BJ (cell line): ENCODE results near the gene PNMA1. TPM values are rescaled to one million over a fixed set of nuclear protein-coding genes. Genes with fewer than 3 reads are reported as not detected.

ENCODE experiments used
- CTCF ChIA-PET: fragments of 350-600 bp; formaldehyde crosslinking; extraction: SDS; loops from one replicate; lab custom pipeline; 2021; ENCODE audit warnings: antibody characterized with exemption, inconsistent platforms; lab: Yijun Ruan, JAX
- POLR2A ChIA-PET: fragments of 300-600 bp; sonication (Branson Sonifier 250); formaldehyde crosslinking; extraction: SDS; loops from one replicate; lab custom pipeline; 2021; ENCODE audit warnings: antibody characterized with exemption; lab: Charles Lee
- DNase-seq: peaks from one replicate; pipeline ENCODE4 v3.0.0-alpha.2; 2011; ENCODE audit warnings: low read depth
- H3K27me3 ChIP-seq: 2 replicates; pipeline ENCODE4 v1.6.0; 2011; ENCODE audit warnings: low read length; ENCODE audit not compliant: control insufficient read depth, insufficient read depth
- H3K36me3 ChIP-seq: 2 replicates; pipeline ENCODE4 v1.5.1; 2011; ENCODE audit warnings: low read length; ENCODE audit not compliant: control insufficient read depth, insufficient read depth
- H3K4me3 ChIP-seq: 2 replicates; pipeline ENCODE4 v1.5.1; 2011; ENCODE audit warnings: low read depth, mild to moderate bottlenecking, control low read depth, low read length
- CTCF ChIP-seq: IDR thresholded peaks from 2 replicates; pipeline ENCODE4 v1.5.1; 2011; ENCODE audit warnings: low read depth, mild to moderate bottlenecking, control low read depth, inconsistent platforms, low read length, moderate library complexity; ENCODE audit not compliant: insufficient read depth
- polyA plus RNA-seq: library from polyadenylated mRNA; depleted of rRNA; stranded (reverse); fragments of >200 nt; gene quantifications from 2 replicates; pipeline ENCODE4 v1.2.3, GENCODE V29; 2011

The PNMA1 gene
- polyA plus RNA-seq, 1 experiment, result 11.6 TPM

GRCh38 chr14:73666583-73666982 lies 47.6 kb downstream of the PNMA1 start:
- ChIA-PET POLR2A (no interaction called here), CTCF (no interaction called here)

GRCh38 chr14:73665130-73665529 lies 49.1 kb downstream of the PNMA1 start:
- CTCF ChIA-PET, result interaction anchor here (4.5 kb wide), 1 partner anchor 11 kb away, joined by 35 read pairs; no protein-coding TSS in a partner anchor
- Histone ChIP-seq H3K27me3 (no peaks in the 10 kb centered on the region), H3K36me3 (peaks cover 1% of the 10 kb centered on the region; the same call in 1 of the 2 replicates), H3K4me3 (no peak overlapping the region)
- TF ChIP-seq CTCF, result no peak
- POLR2A ChIA-PET, result no interaction called here
- no peak for DNase-seq

More at GRCh38 chr14:73666583-73666982, 47.6 kb downstream of the PNMA1 start:
- no peak for TF ChIP-seq CTCF
- no peak for DNase-seq
- Histone ChIP-seq H3K36me3 (peaks cover 1% of the 10 kb centered on the region; the same call in 1 of the 2 replicates), H3K4me3 (no peak overlapping the region), H3K27me3 (no peaks in the 10 kb centered on the region)

- no peak for DNase-seq
- CTCF ChIA-PET, result interaction anchor here (0.8 to 4.5 kb wide), 4 partner anchors 13 to 29 kb away, joined by 3 to 35 read pairs (median 9); no protein-coding TSS in a partner anchor
- H3K27me3 ChIP-seq, result no peaks in the 10 kb centered on the region
- no peak for TF ChIP-seq CTCF
- POLR2A ChIA-PET, result interaction anchor here (0.6 kb wide), 1 partner anchor 83 kb away, joined by 5 read pairs; no protein-coding TSS in a partner anchor
- H3K4me3 ChIP-seq, result no peak overlapping the region
- peaks cover 1% of the 10 kb centered on the region; the same call in 1 of the 2 replicates for H3K36me3 ChIP-seq
These were observed 50.5 kb downstream of the PNMA1 start for GRCh38 chr14:73663548-73664212.

GRCh38 chr14:73662487-73662943 lies 51.7 kb downstream of the PNMA1 start:
- POLR2A ChIA-PET, result no interaction called here
- peak; percentile 89 for DNase-seq

More at GRCh38 chr14:73662487-73662943, 51.7 kb downstream of the PNMA1 start:
- peak; percentile 73 for TF ChIP-seq CTCF
- no peak overlapping the region for H3K4me3 ChIP-seq
- H3K36me3 ChIP-seq, result peaks cover 1% of the 10 kb centered on the region; the same call in 1 of the 2 replicates
- CTCF ChIA-PET, result interaction anchor here (0.6 to 4.5 kb wide), 12 partner anchors 12 to 154 kb away, joined by 3 to 35 read pairs (median 4); no protein-coding TSS in a partner anchor
- H3K27me3 ChIP-seq, result no peaks in the 10 kb centered on the region
